Measurements from ENCODE around the gene HECW1. TPM values are rescaled to one million over a fixed set of nuclear protein-coding genes. Genes with fewer than 3 reads are reported as not detected.

The HECW1 gene
- total RNA-seq, 1 donor from 2014 or later = not detected

DNA sequence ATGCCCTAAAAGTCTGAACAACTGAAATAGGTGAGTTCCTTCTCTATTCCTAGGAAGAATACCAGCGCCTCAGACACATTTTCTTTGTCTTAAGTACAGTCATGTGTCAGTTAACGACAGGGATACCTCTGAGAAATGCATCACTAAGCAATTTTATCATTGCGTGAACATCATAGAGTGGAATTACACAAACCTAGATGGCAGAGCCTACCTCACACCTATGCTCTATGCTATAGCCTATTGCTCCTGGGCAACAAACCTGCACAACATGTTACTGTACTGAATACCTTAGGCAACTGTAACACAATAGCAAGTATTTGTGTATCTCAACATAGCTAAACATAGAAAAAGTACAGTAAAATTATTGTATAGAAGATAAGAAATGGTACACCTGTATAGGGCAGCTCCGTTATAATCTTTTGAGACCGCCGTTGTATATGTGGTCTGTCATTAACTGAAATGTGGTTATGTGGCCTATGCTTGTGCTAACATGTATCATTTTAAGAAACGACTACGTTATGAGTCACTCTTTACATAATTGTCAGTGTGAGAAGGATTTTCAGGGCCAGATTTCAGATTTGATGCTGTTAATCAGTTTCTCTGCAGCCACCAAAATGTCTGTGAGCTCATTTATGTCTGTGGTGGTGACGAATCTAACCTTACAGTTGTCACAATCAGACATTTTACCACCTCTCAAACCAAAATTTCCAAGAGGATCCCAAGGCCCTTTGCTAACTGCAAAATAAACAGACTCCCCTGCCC, 404.3 kb downstream of the HECW1 start:
- H3K4me1 Mint-ChIP-seq (ENCODE audit: low read depth) = peaks cover 32% of the 10 kb centered on the region
- H3K27ac Mint-ChIP-seq = no peak overlapping the region
- H3K9me3 Mint-ChIP-seq = no peaks in the 10 kb centered on the region
- DNase-seq (ENCODE audit: low spot score) = no peak
- H3K4me3 Mint-ChIP-seq (ENCODE audit: low read depth) = no peak overlapping the region
- peaks cover 13% of the 10 kb centered on the region for H3K27me3 Mint-ChIP-seq (ENCODE audit: low read depth)
- peaks cover 5% of the 10 kb centered on the region for H3K36me3 Mint-ChIP-seq (ENCODE audit: low read depth)
- intact Hi-C loops (cut with micrococcal nuclease) = loop anchor here (5.0 kb wide), 1 partner anchor 56 kb away; no protein-coding TSS in a partner anchor

GRCh38 chr7:43517464-43517863, 405.0 kb downstream of the HECW1 start:
- DNase-seq (ENCODE audit: low spot score) = no peak
- H3K9me3 Mint-ChIP-seq = no peaks in the 10 kb centered on the region
- peaks cover 30% of the 10 kb centered on the region for H3K4me1 Mint-ChIP-seq (ENCODE audit: low read depth)
- H3K27me3 Mint-ChIP-seq (ENCODE audit: low read depth) = peaks cover 13% of the 10 kb centered on the region
- H3K4me3 Mint-ChIP-seq (ENCODE audit: low read depth) = no peak overlapping the region
- H3K27ac Mint-ChIP-seq = no peak overlapping the region
- intact Hi-C loops (cut with micrococcal nuclease) = loop anchor here (5.0 kb wide), 1 partner anchor 55 kb away; no protein-coding TSS in a partner anchor
- peaks cover 5% of the 10 kb centered on the region for H3K36me3 Mint-ChIP-seq (ENCODE audit: low read depth)

DNA sequence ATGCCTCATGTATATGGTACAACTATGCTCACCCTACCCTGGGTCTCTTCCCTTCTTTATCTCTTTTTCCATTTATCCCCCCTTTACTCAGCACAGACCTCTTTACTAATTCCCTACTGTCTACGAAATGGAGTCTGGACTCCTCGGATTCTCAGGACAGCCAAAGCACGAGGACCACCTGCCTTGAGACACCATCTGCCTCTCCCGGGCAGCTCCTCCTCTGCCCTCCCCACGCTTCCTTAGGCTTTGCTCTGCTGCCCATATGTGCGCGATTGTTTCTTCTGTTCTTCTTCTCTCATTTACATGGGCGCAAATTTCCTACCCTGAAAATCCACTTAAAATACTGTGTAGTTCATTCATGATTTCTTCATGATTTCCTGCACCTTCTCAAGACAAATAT, 407.8 kb downstream of the HECW1 start:
- DNase-seq (ENCODE audit: low spot score) = no peak
- H3K4me3 Mint-ChIP-seq (ENCODE audit: low read depth) = no peak overlapping the region
- intact Hi-C loops (cut with micrococcal nuclease) = no loop called here
- H3K36me3 Mint-ChIP-seq (ENCODE audit: low read depth) = peaks cover under 1% of the 10 kb centered on the region
- peaks cover 13% of the 10 kb centered on the region for H3K27me3 Mint-ChIP-seq (ENCODE audit: low read depth)
- H3K27ac Mint-ChIP-seq = no peak overlapping the region
- H3K4me1 Mint-ChIP-seq (ENCODE audit: low read depth) = peaks cover 14% of the 10 kb centered on the region
- H3K9me3 Mint-ChIP-seq = no peaks in the 10 kb centered on the region

DNA sequence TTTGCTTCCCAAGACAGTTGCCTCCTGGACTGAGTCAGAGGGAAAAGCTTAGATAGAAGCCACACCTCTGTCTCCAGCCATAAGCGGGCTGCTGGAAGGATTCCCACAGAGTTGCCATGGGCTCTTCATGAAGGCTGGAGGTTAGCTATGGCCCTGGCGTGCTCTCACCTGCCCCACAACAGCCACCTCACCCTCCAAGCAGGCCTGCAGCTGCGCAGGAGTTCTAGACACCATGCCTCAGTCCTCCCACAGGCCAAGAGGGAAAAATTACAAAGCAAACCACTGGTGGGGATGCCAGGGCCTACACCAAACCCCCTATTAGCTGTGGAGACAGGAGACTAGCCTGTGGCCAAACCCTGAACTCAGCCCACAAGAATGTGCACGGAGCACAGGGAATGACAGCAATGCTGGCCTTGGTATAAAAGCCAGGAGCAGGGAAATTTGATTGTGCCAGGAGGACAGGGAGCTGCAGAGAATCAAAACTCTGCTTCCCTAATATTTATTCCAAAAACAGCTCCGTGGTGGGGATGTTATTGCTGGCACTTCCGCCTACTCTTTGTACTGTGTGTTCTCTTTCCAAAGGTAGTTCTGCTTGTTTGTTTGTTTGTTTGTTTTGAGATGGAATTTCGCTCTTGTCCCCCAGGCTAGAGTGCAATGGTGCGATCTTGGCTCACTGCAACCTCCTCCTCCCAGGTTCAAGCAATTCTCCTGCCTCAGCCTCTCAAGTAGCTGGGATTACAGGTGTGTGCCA, 410.1 kb downstream of the HECW1 start:
- H3K36me3 Mint-ChIP-seq (ENCODE audit: low read depth) = no peaks in the 10 kb centered on the region
- H3K9me3 Mint-ChIP-seq = no peaks in the 10 kb centered on the region
- intact Hi-C loops (cut with micrococcal nuclease) = no loop called here
- DNase-seq (ENCODE audit: low spot score) = no peak
- H3K4me3 Mint-ChIP-seq (ENCODE audit: low read depth) = no peak overlapping the region
- H3K27ac Mint-ChIP-seq = no peak overlapping the region
- H3K27me3 Mint-ChIP-seq (ENCODE audit: low read depth) = peaks cover 17% of the 10 kb centered on the region
- H3K4me1 Mint-ChIP-seq (ENCODE audit: low read depth) = peaks cover 2% of the 10 kb centered on the region

DNA sequence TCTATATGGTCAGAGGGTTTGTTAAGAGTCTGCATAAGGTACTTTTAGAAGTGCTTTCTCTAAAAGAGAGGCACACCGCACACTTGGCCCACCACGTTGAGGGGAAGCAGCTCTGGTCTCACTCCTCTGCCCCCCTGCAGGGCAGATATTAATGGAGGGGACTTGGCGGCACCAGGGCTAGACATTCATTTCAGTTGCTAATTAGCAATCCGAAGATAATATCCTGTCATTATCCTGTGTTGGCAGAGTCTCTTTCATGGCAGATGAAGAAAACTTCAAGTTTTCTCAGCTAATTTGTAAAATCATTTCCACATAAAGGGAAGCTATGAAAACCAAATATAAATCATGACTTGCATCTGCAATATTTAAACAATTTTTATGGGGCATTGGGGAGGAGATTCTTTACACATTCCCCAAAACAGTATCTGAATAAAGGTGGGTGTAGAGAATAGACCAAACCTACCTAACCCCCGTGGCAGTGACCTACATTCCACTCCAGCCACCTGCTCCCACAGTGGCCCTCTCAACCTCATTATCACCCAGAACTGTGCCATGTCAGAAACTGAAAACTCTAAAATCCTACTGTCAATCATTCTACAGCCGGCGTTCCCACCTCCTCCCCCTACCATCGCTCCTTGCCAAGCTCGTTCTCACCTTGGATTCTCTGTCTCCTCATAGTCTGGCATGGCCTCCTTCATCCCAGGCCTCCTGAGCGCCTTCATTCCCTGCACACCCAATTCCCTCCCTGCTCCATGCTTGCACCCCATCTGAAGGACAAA, 416.3 kb downstream of the HECW1 start:
- DNase-seq (ENCODE audit: low spot score) = no peak
- Mint-ChIP-seq H3K4me1 (ENCODE audit: low read depth) (no peaks in the 10 kb centered on the region), H3K27ac (no peak overlapping the region), H3K27me3 (ENCODE audit: low read depth) (peaks cover 14% of the 10 kb centered on the region), H3K9me3 (no peaks in the 10 kb centered on the region), H3K36me3 (ENCODE audit: low read depth) (no peaks in the 10 kb centered on the region), H3K4me3 (ENCODE audit: low read depth) (no peak overlapping the region)
- intact Hi-C loops (cut with micrococcal nuclease) = no loop called here

- DNase-seq (ENCODE audit: low spot score) = no peak
- Mint-ChIP-seq H3K27me3 (ENCODE audit: low read depth) (peaks cover 9% of the 10 kb centered on the region), H3K4me3 (ENCODE audit: low read depth) (no peak overlapping the region), H3K4me1 (ENCODE audit: low read depth) (no peaks in the 10 kb centered on the region), H3K9me3 (no peaks in the 10 kb centered on the region), H3K27ac (no peak overlapping the region), H3K36me3 (ENCODE audit: low read depth) (no peaks in the 10 kb centered on the region)
- intact Hi-C loops (cut with micrococcal nuclease) = no loop called here
These were observed 418.3 kb downstream of the HECW1 start for GRCh38 chr7:43530553-43531410.

DNA sequence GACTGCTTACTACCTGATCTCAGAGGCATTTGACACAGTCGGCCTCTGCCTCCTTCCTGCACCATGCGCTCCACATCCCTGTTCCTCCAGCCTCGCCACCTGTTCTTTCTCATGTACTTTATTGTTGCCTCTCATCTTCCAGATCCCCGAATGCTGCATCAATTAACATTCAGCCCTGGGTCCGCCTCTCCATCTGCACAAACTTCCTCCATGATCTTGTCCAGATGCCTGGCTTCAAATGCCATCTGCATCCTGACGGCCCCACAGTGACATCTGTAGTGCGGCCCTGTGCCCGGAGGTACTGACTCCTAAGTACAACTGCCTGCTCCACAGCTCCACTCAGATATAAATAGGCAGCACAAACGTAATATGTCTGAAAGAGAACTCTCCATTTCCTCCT, 419.3 kb downstream of the HECW1 start:
- intact Hi-C loops (cut with micrococcal nuclease) = no loop called here
- H3K36me3 Mint-ChIP-seq (ENCODE audit: low read depth) = no peaks in the 10 kb centered on the region
- no peaks in the 10 kb centered on the region for H3K4me1 Mint-ChIP-seq (ENCODE audit: low read depth)
- no peak for DNase-seq (ENCODE audit: low spot score)
- peaks cover 9% of the 10 kb centered on the region for H3K27me3 Mint-ChIP-seq (ENCODE audit: low read depth)
- H3K4me3 Mint-ChIP-seq (ENCODE audit: low read depth) = no peak overlapping the region
- no peaks in the 10 kb centered on the region for H3K9me3 Mint-ChIP-seq
- H3K27ac Mint-ChIP-seq = no peak overlapping the region

- intact Hi-C loops (cut with micrococcal nuclease) = no loop called here
- H3K27ac Mint-ChIP-seq = no peak overlapping the region
- H3K9me3 Mint-ChIP-seq = no peaks in the 10 kb centered on the region
- H3K36me3 Mint-ChIP-seq (ENCODE audit: low read depth) = no peaks in the 10 kb centered on the region
- H3K4me1 Mint-ChIP-seq (ENCODE audit: low read depth) = no peaks in the 10 kb centered on the region
- no peak overlapping the region for H3K4me3 Mint-ChIP-seq (ENCODE audit: low read depth)
- H3K27me3 Mint-ChIP-seq (ENCODE audit: low read depth) = peaks cover 15% of the 10 kb centered on the region
- DNase-seq (ENCODE audit: low spot score) = no peak
These were observed 421.5 kb downstream of the HECW1 start for GRCh38 chr7:43533801-43534479.

GRCh38 chr7:43535031-43535451, 422.6 kb downstream of the HECW1 start:
- H3K27me3 Mint-ChIP-seq (ENCODE audit: low read depth) = peaks cover 15% of the 10 kb centered on the region
- H3K9me3 Mint-ChIP-seq = no peaks in the 10 kb centered on the region
- no peaks in the 10 kb centered on the region for H3K4me1 Mint-ChIP-seq (ENCODE audit: low read depth)
- no peaks in the 10 kb centered on the region for H3K36me3 Mint-ChIP-seq (ENCODE audit: low read depth)
- H3K4me3 Mint-ChIP-seq (ENCODE audit: low read depth) = no peak overlapping the region
- intact Hi-C loops (cut with micrococcal nuclease) = no loop called here
- DNase-seq (ENCODE audit: low spot score) = no peak
- H3K27ac Mint-ChIP-seq = no peak overlapping the region

DNA sequence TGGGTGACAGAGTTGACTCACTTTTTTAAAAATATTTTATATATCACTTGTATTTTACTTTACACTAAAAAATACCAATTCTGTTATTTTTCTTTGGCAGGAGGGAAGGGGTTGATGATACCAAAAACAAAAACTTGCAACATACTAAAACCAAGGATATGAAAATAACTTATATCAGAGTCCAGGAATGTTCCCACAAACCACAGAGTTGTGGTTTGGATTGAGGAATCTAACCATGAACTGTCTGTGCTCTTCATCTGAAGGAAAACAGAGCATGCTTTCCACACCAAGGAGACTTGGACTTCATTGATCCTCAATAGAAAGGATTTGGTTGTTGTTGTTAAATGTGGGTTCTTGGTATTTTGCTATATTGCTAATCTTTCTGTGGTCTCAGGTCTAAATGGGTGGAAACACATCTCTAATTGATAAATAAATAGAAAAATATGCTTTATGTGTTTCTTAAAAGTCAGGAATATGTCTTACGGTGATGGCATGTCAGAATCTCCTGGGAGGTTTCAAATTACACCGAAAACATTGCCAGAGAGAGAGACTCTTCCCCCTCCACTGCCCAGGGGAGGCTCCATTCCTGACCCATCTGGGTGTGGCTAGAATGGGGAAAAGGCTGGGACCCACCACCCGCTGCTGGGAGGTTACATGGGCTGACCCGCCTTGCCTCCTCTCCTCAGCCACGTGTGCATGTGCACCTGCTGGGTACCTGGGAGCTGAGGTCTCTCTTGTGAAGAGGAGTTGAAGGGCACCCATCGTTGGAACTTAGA, 423.6 kb downstream of the HECW1 start:
- H3K27ac Mint-ChIP-seq = no peak overlapping the region
- no peak overlapping the region for H3K4me3 Mint-ChIP-seq (ENCODE audit: low read depth)
- no peak for DNase-seq (ENCODE audit: low spot score)
- H3K27me3 Mint-ChIP-seq (ENCODE audit: low read depth) = peaks cover 18% of the 10 kb centered on the region
- no peaks in the 10 kb centered on the region for H3K36me3 Mint-ChIP-seq (ENCODE audit: low read depth)
- no peaks in the 10 kb centered on the region for H3K4me1 Mint-ChIP-seq (ENCODE audit: low read depth)
- intact Hi-C loops (cut with micrococcal nuclease) = no loop called here
- no peaks in the 10 kb centered on the region for H3K9me3 Mint-ChIP-seq

- intact Hi-C loops (cut with micrococcal nuclease) = no loop called here
- peaks cover 20% of the 10 kb centered on the region for H3K27me3 Mint-ChIP-seq (ENCODE audit: low read depth)
- H3K36me3 Mint-ChIP-seq (ENCODE audit: low read depth) = no peaks in the 10 kb centered on the region
- H3K9me3 Mint-ChIP-seq = no peaks in the 10 kb centered on the region
- no peak overlapping the region for H3K4me3 Mint-ChIP-seq (ENCODE audit: low read depth)
- no peaks in the 10 kb centered on the region for H3K4me1 Mint-ChIP-seq (ENCODE audit: low read depth)
- no peak overlapping the region for H3K27ac Mint-ChIP-seq
- DNase-seq (ENCODE audit: low spot score) = no peak
These were observed 424.3 kb downstream of the HECW1 start for GRCh38 chr7:43536773-43537172.

All from activated T-helper 2 cell treated with anti-CD3 and anti-CD28 coated beads, Interferon-gamma antibody, Interleukin-2, Interleukin-4, amounts not matched to agents 10 μg/mL and 5 μg/mL and 100 μg/mL, durations not matched to agents 14 hours and 24 hours and 36 hours (primary cell).